ENCODE measurements around the gene PFN3. TPM values are rescaled to one million over a fixed set of nuclear protein-coding genes. Genes with fewer than 3 reads are reported as not detected.

PFN3 gene
- total RNA-seq, 1 donor from 2014 or later: not detected

DNA sequence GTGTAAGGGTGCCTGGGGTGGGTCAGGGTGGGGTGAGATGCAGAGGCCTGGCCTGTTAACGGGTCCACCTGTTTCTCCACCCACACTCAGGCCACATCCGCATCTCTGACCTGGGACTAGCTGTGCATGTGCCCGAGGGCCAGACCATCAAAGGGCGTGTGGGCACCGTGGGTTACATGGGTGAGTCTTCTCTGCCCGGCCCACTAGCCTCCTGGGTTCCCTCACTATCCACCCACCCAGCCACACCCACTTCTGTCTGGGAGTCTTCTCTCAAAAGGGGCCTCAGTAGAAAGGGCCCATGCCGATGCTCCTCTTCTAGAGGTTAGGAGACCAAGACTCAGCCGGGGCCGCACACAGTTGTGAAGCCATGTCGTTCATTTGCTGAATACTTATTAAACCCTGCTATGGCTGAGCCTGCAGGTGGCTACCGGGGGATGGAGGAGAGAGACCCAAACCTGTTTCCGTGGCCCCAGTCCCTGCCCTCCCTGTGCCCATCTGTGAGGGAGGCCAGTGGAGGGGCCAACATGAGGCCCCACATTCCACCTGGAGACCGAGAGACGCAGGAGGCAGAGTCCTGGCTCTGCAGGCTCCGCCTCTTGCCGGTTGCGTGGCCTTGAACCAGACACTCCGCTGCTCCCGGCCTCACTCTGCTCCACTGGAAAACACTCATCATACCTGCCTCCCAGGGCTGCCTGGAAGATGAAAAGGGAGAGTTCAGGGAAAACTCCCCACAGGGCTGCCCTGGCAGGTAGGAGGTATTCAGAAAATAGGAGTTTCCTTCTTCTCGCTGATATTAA lies 34.7 kb upstream of the PFN3 start:
- H3K27me3 ChIP-seq (ENCODE audit: low read depth): no peaks in the 10 kb centered on the region
- H3K9me3 ChIP-seq (replicated peaks): no peaks in the 10 kb centered on the region
- TF ChIP-seq, protein P1, sequence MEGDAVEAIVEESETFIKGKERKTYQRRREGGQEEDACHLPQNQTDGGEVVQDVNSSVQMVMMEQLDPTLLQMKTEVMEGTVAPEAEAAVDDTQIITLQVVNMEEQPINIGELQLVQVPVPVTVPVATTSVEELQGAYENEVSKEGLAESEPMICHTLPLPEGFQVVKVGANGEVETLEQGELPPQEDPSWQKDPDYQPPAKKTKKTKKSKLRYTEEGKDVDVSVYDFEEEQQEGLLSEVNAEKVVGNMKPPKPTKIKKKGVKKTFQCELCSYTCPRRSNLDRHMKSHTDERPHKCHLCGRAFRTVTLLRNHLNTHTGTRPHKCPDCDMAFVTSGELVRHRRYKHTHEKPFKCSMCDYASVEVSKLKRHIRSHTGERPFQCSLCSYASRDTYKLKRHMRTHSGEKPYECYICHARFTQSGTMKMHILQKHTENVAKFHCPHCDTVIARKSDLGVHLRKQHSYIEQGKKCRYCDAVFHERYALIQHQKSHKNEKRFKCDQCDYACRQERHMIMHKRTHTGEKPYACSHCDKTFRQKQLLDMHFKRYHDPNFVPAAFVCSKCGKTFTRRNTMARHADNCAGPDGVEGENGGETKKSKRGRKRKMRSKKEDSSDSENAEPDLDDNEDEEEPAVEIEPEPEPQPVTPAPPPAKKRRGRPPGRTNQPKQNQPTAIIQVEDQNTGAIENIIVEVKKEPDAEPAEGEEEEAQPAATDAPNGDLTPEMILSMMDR (IDR thresholded peaks at IDR 0.05; ENCODE audit: borderline replicate concordance): no peak
- H3K4me3 ChIP-seq: no peak overlapping the region
- no peak overlapping the region for H3K27ac ChIP-seq (replicated peaks)
- peaks cover 69% of the 10 kb centered on the region for H3K36me3 ChIP-seq
- intact Hi-C loops (cut with micrococcal nuclease): no loop called here
- peaks cover 21% of the 10 kb centered on the region for H3K4me1 ChIP-seq
- DNase-seq: no peak

DNA sequence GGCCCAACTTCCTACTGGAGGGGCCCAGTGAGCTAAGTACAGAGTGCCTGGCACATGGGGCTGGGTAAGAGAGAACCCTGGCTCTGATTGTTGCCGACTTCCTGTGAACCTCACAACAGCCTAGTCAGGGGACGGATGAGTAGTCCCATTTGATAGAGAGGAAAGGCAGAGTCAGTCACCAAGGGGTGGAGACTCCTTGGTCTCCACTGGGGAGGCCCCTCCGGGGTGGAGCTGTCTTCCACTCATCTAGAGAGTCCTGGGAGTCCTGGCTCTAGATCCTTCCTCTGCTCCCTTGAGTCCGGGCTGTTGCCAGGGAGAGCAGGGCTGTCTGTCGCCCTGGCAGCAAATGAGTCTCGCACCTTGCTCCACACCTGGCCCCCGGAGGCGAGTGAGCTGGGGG lies 34.0 kb upstream of the PFN3 start:
- H3K27ac ChIP-seq (replicated peaks): no peak overlapping the region
- DNase-seq: no peak

DNA sequence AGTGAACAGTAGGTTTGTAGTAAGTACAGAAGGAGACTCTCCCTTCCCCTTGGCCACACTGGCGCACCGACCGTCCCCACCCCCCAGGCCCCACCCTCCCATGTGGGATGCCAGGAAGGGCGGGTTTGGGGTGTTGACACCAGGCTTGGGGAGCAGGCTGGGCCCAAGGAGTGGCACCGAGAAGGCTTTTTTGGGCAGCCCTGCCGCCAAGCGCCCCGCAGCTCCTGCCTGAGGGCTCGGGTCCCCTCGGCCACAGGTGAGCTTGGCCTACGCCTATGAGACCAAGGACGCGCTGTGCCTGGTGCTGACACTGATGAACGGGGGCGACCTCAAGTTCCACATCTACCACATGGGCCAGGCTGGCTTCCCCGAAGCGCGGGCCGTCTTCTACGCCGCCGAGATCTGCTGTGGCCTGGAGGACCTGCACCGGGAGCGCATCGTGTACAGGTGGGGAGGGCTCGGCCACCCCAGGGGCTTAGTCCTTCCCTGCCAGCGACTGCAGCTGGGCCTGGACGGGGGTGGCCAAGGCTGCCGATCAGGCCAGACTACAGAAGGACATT lies 33.3 kb upstream of the PFN3 start:
- TF ChIP-seq, protein P1 (IDR thresholded peaks at IDR 0.05; ENCODE audit: borderline replicate concordance): no peak
- intact Hi-C loops (cut with micrococcal nuclease): no loop called here
- H3K36me3 ChIP-seq: peaks cover 69% of the 10 kb centered on the region
- H3K9me3 ChIP-seq (replicated peaks): no peaks in the 10 kb centered on the region
- no peak overlapping the region for H3K4me3 ChIP-seq
- no peak overlapping the region for H3K27ac ChIP-seq (replicated peaks)
- DNase-seq: no peak
- H3K4me1 ChIP-seq: peaks cover 23% of the 10 kb centered on the region
- H3K27me3 ChIP-seq (ENCODE audit: low read depth): no peaks in the 10 kb centered on the region

More for the DNA sequence above, 34.0 kb upstream of the PFN3 start:
- H3K4me1 ChIP-seq: peaks cover 21% of the 10 kb centered on the region
- TF ChIP-seq, protein P1 (IDR thresholded peaks at IDR 0.05; ENCODE audit: borderline replicate concordance): no peak
- no peaks in the 10 kb centered on the region for H3K9me3 ChIP-seq (replicated peaks)
- peaks cover 69% of the 10 kb centered on the region for H3K36me3 ChIP-seq
- H3K27me3 ChIP-seq (ENCODE audit: low read depth): no peaks in the 10 kb centered on the region
- intact Hi-C loops (cut with micrococcal nuclease): no loop called here
- H3K4me3 ChIP-seq: no peak overlapping the region

DNA sequence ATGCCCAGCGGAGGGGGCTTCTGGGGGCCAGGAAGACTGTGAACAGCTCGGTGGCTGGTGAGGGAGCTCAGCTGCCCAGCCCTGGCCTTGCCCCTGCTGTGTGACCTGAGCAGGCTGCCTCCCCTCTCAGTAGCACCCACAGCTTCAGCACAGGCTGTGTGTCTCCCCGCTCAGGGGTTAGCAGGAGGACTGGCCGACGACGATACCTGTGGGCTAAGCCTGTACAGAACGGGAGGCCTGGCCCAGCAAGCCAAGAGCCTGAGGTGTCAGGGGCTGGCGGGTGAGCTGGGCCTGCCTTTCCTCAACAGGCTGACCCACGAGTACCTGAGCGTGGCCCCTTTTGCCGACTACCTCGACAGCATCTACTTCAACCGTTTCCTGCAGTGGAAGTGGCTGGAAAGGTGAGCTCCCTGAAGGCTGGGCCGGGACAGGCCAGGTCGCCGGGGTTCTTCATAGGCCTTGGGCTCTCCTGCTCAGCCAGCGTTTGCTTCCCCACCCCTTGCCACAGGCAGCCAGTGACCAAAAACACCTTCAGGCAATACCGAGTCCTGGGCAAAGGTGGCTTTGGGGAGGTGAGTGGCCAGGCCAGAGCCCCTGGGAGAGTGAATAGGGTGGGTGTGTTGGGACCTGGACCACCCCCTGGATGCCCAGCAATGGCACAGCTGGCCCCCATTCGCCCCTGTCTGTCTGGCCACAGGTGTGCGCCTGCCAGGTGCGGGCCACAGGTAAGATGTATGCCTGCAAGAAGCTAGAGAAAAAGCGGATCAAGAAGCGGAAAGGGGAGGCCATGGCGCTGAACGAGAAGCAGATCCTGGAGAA lies 32.6 kb upstream of the PFN3 start:
- no peak for DNase-seq
- Histone ChIP-seq H3K27me3 (ENCODE audit: low read depth) (no peaks in the 10 kb centered on the region), H3K9me3 (replicated peaks) (no peaks in the 10 kb centered on the region), H3K4me1 (peaks cover 29% of the 10 kb centered on the region), H3K36me3 (peaks cover 63% of the 10 kb centered on the region), H3K4me3 (no peak overlapping the region), H3K27ac (replicated peaks) (peak overlapping the region; percentile 33)
- TF ChIP-seq, protein P1 (IDR thresholded peaks at IDR 0.05; ENCODE audit: borderline replicate concordance): no peak
- intact Hi-C loops (cut with micrococcal nuclease): no loop called here

DNA sequence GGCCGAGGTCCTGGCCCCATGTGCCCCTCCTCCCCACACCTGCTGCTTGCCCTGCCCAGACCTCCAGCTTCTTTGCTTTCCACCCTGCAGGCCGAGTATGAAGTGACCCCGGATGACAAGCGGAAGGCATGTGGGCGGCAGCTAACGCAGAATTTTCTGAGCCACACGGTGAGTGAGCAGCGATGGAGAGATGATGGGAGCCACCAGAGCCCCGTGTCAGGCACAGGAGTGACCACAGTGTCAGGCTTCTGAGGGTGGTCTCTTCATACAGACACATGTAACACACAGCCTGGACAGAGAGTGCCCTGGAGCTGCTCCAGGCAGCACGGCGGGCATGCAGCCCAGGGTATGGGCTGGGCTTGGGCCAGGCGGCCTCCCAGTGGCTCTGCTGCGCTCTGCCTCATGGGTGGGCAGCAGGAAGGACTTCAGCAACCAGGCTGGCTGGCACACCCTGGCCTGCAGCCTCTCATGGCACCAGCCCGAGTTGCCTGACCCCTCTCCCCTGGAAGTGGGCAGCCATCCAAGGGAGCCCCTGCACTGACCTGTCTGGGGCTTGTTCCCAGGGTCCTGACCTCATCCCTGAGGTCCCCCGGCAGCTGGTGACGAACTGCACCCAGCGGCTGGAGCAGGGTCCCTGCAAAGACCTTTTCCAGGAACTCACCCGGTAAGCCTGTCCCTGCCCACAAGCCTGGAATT lies 31.8 kb upstream of the PFN3 start:
- H3K4me1 ChIP-seq: peaks cover 37% of the 10 kb centered on the region
- H3K9me3 ChIP-seq (replicated peaks): no peaks in the 10 kb centered on the region
- intact Hi-C loops (cut with micrococcal nuclease): no loop called here
- TF ChIP-seq, protein P1 (IDR thresholded peaks at IDR 0.05; ENCODE audit: borderline replicate concordance): peak; percentile 36
- peaks cover 55% of the 10 kb centered on the region for H3K36me3 ChIP-seq
- DNase-seq: peak; percentile 64
- peak overlapping the region; percentile 61 for H3K27ac ChIP-seq (replicated peaks)
- no peaks in the 10 kb centered on the region for H3K27me3 ChIP-seq (ENCODE audit: low read depth)
- no peak overlapping the region for H3K4me3 ChIP-seq

All from left ventricle myocardium inferior (tissue), 1 donor.